ENCODE results near the gene NIPBL.
A peak's percentile ranks its signal among the peaks of the same experiment; 100 is the strongest.
"Not testable (repeated sequence)": the region's sequence is repeated elsewhere in the genome, so short reads cannot be mapped to it uniquely, and the experiment has no call there.

Gene NIPBL

DNA sequence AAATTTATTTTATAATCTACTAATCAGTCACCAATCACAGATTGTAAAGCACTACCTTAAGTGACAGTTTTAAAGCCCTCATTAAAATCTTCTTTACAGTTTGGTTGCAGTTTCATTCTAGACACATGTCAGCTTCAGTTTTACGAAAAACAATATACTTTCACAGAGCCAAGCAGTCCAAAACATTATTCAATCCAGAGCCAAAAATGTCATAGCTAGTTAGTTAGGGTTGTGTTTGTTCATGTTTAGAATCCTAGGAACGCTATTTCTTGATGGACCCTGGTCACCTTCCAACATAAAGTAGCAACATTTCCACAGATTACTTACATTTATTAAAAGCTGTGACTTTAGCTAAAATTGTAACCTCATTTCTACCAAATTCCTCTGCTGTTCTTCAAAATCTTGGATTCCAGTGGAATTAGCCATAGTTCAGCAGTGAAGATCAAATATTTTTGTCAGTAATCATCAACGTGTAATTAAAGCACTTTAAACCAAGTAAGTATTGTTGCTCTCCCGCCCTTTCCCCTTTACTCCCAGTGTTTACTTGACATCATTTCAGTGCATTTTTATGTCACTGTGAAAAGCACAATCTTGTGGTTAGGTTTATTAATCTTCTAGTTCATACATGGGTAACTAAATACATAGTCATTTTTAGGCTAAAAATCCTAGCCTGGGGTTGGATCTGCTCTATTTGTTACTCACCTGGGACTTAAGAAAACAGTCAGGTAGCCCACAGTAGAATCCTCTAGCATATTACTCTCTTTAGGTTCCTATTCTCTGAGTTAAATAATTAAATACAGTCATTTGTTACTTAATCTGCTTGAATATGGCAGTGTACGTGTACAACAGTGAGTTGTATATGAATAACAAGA lies 74.3 kb downstream of the NIPBL start:
- peak in 1 of 2 experiments; percentile 59 for DNase-seq

DNA sequence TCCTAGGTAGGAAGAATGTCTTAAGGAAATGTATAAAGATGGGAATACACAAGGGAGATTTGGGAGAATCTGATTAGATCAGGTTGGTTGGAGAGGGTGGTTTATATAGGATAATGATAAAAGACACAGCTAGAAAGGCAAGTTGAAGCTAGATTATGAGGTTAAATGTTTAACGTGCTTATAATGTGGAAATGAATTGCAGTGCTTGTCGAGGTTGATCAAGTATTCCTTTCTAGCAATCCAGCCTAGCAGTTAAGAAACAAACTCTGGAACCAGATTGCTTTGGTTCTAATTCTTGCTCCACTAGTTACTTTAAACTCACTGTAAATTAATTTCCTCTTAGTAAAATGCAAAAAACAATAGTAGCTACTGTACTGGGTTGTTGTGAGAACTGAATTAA lies 76.5 kb downstream of the NIPBL start:
- no peak for DNase-seq

DNA sequence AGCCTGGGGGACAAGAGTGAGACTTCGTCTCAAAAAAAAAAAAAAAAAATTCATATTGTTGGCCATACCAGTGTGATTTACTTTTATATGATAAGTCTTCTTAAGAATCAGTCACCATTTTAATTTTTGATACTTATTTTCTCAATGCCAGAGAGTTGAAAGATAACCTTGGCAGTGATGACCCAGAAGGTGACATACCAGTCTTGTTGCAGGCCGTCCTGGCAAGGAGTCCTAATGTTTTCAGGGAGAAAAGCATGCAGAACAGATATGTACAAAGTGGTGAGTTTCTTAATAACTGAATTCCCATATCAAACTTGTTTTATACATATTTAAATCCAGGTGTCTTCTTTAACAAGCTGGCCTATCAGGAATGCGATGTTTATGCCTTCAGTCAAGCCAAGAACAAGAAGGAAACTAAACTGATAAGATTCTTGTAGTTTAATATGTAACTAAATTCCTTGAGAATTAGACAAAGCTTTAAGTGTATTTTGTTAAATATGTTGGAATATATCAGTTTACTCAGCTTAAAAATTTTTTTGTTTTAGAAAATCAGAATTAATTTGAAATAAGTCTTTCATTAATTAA lies 81.5 kb downstream of the NIPBL start:
- DNase-seq: no peak

DNA sequence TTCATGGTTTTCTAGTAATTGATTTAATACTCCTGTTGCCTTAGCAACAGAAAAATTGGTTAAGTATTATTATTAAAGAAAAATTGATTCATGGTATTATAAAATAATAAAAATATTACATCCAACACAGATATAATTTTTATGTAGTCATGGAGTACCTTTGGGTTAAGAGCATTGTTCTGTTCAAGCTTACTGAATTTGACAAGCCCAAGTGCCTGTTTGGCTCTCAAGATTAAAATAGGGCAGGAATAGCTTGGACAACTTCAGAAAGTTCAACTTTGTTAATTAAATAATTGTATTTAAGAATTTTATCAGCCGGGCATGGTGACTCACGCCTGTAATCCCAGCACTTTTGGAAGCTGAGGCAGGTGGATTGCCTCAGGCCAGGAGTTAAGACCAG lies 82.0 kb downstream of the NIPBL start:
- DNase-seq: no peak

DNA sequence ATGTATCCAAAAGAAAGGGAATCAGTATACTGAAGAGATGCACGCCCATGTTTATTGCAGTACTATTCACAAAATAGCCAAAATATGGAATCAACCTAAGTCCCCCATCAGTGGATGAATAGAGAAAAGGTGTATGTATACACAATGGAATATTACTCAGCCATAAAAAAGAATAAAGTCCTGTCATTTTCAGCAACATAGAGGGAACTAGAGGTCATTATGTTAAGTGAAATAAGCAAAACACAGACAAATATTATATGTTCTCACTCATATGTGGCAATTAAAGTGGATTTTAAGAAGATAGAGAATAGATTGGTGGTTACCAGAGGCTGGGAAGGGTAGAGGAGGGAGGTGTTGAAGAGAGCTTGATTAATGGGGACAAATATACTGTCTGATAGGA lies 88.6 kb downstream of the NIPBL start:
- DNase-seq: no peak

DNA sequence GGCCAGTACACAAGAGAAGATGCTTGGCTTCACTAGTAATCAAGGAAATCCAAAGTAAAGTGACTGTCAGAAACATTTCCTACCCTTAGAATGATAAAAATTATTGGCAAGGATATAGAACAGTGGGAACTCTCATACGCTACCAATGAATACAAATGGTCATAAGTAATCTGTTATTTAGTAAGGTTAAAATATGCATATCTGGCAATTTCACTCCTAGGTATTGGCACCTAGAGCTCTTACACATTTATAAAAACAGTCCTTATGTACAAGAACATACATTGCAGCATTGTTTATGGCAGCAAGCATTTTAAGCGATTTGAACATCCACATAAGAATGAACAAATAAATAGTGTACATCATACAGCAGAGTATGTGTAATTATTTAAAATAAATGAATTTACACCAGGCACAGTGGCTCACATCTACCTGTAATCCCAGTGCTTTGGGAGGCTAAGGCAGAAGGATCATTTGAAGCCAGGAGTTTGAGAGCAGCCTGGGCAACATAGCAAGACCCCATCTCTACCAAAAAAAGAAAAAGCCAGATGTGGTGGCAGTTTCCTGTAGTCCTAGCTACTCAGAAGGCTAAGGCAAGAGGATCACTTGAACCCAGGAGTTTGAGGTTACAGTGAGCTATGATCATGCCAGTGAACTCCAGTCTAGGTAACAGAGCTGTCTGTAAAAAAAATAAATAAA lies 93.3 kb downstream of the NIPBL start:
- no peak for DNase-seq

DNA sequence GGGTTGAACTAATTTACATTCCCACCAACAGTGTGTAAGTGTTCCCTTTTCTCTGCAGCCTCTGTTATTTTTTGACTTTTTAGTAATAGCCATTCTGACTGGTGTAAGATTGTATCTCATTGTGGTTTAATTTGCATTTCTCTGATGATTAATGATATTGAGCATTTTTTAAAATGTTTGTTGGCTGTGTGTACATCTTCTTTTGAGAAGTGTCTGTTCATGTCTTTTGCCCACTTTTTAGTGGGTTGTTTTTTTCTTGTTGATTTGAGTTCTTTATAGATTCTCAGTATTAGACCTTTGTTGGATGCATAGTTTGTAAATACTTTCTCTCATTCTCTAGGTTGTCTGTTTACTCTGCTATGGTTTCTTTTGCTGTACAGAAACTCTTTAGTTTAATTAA lies 101.6 kb downstream of the NIPBL start:
- no peak for DNase-seq

DNA sequence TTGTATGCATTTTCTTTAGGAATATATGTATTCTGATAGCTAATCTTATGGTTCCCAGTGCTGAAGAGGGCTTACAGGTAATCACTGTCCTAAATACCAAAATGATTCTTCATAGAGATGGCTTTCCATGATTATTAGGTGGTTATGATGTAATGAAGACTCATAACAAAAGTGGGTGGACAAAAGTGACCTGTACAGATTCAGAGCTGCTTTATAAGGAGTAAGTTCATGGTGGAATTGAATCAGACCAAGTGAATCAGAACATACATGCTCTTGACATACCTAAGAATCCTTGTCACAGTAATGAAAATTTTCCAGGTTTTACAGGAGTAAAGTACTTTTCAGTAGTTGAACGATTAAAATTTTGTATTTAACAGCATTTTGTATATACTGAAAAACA lies 105.6 kb downstream of the NIPBL start:
- no peak for DNase-seq

DNA sequence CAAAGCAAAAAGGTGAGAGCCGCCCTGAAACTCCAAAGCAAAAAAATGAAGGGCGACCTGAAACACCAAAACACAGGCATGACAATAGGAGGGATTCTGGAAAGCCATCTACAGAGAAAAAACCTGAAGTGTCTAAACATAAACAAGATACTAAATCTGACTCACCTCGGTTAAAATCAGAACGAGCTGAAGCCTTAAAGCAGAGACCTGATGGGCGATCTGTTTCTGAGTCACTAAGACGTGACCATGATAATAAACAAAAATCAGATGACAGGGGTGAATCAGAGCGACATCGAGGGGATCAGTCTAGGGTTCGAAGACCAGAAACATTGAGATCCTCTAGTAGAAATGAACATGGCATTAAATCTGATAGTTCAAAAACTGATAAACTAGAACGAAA lies 108.8 kb downstream of the NIPBL start:
- no peak for DNase-seq

DNA sequence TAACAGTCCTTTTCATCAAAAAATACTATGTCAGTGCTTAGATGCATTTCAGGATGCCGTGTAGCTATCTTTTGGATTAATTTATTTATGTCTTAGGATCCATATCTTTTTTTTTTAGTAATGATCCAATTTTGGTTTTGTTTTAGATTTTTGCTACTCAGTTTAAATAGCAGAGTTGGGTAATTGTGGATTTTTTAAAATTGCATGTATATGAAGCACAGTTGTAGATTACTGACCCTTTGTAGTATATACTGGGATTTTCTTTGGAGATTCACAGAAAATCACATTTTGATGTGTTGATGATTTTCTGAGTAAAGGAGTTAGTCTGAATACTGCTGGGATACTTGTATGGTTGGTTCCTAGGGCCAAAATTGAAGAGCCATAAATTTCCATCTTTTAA lies 111.8 kb downstream of the NIPBL start:
- no peak for DNase-seq

DNA sequence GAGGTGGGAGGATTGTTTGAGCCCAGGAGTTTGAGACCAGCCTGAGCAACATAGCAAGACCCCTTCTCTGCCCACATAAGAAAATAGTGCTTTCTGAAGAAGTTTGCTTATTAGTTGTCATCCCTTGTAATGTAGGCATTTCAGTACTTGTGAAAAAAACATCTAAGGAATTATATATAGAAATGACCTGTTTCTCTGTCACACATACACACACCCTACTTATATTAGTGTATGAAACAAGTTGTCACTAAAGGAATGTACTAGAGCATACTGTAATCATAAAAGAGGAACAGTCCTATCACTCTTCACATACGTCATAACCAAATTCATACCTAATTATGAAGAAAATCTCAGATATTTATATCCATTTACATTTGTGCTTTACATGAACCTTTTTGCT lies 122.0 kb downstream of the NIPBL start:
- DNase-seq: no peak

DNA sequence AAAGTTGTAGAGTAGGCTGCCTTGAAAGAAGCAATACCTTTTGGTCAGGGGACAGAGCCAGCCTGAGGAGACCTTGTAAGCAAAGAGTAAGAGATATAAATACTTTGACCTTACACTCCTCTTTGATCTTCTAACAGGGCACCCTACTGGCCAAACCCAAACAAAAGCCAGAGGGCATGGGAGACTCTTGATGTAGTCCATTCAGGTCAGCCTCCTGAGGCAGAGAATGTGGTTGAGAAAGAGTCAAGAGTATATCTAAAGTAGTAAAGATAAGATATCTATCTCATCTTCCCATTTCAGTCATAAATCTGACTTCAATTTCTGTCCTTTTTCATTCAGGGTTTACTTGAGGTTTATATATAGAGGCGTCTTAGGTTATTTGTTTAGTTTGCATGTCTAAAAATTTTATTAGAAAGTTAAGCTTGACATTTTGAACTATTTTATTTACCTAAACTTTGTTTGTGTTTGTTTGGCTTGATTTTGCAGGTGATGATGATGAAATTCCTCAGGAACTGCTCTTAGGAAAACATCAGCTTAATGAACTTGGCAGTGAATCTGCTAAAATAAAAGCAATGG lies 125.7 kb downstream of the NIPBL start:
- no peak for DNase-seq

DNA sequence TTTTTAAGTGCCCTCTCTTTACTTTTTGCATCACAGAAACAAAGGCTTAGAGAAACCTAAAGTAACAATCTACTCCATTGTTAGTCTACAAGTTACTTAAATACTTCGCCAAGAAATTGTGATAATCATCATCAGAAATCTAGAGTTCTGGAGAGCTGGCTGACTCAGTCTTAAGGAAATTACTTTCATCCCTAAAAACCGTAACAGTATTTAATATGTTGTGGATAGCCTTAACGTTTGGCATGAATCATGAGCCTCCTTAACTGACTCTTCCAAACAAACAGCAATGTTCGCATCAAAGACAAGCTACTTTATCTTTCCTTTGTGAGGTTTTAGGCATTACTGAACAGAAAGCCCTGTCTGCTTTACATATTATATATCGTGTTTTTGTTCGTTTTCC lies 128.7 kb downstream of the NIPBL start:
- no peak for DNase-seq

DNA sequence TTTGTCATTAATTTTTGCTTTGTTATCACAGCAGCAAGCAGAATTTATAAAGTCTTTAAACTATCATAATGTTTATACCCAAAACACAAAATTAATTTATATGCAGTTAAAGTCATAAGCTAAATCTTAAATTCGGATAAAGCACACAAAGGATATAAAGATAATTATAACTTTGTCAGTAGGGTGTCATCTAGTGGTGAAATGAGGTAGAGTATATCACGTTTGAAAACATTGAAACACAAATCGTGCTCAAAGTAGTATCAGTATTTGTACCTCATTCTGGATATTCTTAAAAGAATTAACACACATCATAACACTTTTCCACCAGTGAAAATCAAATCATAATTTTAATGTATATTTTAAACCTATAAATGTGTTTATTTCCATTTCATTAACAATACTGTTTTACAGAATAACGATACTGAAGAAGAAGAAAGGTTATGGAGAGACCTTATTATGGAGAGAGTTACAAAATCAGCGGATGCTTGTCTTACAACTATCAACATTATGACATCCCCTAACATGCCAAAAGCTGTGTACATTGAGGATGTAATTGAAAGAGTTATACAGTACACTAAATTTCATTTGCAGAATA lies 129.5 kb downstream of the NIPBL start:
- DNase-seq: peak in 1 of 2 experiments; percentile 54

DNA sequence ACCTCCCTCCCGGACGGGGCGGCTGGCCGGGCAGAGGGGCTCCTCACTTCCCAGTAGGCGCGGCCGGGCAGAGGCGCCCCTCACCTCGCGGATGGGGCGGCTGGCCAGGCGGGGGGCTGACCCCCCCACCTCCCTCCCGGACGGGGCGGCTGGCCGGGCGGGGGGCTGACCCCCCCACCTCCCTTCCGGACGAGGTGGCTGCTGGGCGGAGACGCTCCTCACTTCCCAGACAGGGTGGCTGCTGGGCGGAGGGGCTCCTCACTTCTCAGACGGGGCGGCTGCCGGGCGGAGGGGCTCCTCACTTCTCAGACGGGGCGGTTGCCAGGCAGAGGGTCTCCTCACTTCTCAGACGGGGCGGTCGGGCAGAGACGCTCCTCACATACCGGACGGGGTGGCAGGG lies 136.6 kb downstream of the NIPBL start:
- DNase-seq: not testable (repeated sequence)

DNA sequence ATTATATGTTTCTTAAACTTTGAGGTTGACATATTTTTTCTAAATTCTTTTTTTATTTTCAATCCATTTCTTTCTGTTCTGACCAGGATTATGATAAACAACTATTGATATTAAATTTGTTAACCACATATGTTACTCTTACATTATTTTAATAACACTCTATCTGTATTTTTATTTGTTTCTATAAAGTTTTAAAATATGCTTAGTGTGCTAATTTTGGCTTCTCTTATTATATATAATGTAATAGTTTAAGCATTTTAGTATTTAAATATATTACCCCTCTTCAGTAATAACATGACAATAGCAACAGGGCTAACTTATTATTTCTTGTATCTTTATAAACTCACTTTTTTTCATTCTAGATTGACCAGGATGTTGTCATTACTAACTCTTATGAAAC lies 137.8 kb downstream of the NIPBL start:
- DNase-seq: no peak

DNA sequence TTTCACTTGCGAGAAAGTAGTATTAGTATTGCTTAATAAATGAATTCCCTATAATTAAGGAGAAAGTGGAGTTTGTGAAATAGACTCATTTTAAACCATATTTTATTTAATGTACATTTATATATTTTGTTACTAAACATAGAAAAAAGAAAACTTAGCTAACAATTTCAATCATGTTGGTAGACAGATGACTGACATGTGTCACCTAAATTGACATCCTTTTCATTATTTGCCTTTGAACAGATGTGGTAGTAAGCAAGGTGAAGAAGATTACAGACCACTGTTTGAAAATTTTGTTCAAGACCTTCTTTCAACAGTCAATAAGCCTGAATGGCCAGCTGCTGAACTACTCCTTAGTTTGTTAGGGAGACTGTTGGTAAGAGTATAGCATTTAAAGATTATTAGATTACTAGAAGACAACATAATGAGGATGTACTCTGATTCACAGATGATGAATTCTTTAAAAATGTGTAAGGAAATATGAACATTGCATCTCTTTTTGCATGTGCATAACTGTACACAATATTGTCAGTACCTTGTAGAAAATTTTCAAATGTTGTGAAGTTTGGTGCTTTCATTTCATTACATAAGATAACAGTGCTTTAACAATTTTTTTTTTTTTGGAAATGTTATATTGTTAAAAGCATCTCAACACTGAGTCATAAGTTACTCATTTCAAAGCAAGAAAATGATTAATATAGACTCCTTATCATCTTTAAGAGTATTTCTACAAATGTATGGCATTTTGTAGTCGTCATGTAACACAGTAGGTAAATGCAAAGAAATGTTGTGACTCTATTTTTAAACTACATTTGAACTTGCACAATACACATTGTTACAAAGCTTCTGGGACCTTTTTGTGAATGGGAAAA lies 139.5 kb downstream of the NIPBL start:
- DNase-seq: no peak

DNA sequence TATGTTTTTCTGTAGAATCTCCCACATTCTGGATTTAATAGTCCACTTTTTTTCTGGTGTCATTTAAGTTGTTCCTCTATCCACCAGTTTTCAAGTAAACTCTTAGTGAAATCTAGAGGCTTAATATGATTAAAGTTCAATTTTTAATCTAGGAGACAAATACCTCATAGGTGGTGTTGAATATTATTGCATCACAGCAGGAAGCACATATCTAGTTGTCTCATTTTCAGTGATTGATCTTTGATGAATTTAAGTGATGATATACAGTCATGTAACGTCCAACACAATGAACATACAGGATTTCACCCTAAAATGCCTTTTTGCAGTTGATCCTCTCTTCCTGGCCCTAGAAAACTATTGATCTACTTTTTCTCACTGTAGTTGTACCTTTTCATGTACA lies 152.3 kb downstream of the NIPBL start:
- DNase-seq: no peak

DNA sequence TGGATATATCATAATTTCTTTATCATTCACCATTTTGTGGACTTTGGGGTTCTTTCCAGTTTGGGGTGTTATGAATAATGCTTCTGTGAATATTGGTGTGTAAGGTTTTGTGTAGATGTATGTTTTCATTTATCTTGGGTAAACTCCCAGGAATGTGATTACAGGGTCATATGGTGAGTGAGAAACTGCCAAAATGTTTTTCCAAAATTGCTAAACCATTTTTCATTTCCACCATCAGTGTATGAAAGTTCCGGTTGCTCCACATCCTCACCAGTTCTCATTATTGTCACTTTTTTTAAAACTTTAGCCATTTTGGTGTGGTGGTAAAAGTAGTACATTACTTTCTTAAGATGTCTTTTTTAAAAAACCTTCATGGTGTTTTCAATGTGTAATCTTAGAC lies 152.9 kb downstream of the NIPBL start:
- DNase-seq: no peak

DNA sequence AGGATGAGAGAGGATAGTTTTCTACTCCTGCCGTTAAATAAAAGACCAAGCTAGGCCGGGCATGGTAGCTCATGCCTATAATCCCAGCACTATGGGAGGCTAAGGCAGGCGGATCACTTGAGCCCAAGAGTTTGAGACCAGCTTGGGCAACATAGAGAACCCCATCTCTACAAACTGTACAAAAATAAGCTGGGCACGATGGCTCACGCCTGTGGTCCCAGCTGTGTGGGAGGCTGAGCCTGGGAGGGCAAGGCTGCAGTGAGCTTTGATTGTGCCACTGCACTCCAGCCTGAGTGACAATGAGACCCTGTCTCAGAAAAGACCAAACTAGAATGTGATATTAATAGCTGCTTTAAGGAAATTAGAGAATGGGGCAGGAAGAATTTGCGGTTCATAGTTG lies 158.4 kb downstream of the NIPBL start:
- no peak for DNase-seq

DNA sequence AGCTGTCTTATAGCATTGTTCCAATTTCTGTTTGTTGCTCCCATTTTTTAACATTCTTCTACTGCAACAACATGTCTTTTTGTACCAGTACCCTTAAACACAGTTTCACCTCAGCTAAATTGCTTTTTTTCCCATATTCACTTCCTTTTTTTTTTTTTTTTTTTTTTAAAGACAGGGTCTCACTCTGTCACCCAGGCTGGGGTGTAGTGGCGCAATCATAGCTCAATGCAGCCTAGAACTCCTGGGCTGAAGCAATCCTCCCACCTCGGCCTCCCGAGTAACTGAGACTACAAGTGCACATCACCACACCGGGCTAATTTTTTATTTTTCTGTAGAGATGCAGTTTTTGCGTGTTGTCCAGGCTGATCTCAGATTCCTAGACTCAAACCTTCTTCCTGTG lies 161.3 kb downstream of the NIPBL start:
- no peak for DNase-seq

DNA sequence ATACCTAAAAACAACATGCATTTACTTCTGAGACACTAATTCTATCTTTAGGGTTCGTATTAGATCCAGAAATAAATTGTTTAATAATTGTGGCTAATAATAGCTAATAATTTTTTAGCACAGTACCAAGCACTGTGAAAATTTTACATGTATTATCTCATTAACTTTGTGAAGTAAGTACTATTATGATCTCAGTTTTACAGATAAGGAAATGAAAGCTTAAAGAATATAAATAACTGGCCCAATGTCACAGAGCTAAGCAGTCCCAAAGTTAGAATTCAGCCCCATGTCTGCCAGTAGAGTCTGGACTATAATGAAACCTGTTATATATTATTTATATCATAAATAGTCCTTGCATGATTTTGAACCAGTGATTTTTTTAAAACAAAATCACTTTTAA lies 163.3 kb downstream of the NIPBL start:
- DNase-seq: no peak

Measured in SW 1271 (cell line).